ENCODE measurements around the gene MSANTD7.
"Not testable (repeated sequence)": the region's sequence is repeated elsewhere in the genome, so short reads cannot be mapped to it uniquely, and the experiment has no call there.

Gene MSANTD7

GRCh38 chr10:14837757-14838581, at the start of gene MSANTD7, which contains the start of the genes CDNF and HSPA14:
Gene MSANTD7 (plus strand): TSS chr10:14838306. CDS start chr10:14842285, 3,979 bp downstream.
Gene CDNF (minus strand): TSS chr10:14838037. CDS start chr10:14837946, 91 bp downstream.
Gene HSPA14 (plus strand): TSS chr10:14838306. CDS start chr10:14838403, 97 bp downstream.
- DNase-seq = peak; percentile 80 to 93

DNA sequence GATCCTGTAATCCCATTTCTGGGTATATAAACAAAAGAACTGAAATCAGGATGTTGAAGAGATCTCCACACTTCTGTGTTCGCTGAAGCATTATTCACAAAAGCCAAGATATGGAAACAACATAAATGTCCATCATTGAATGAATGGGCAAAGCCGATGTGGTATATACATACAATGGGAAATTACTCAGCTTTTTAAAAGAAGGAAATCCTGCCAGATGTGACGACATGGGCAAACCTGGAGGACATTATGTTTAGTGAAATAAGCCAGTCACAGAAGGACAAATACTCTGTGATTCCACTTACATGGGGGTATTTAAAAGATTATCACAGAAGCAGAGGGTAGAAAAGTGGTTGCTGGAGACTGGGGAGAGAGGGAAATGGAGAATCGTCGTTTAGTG, 39.5 kb upstream of the MSANTD7 start:
- peak; percentile 2 to 21 for DNase-seq

DNA sequence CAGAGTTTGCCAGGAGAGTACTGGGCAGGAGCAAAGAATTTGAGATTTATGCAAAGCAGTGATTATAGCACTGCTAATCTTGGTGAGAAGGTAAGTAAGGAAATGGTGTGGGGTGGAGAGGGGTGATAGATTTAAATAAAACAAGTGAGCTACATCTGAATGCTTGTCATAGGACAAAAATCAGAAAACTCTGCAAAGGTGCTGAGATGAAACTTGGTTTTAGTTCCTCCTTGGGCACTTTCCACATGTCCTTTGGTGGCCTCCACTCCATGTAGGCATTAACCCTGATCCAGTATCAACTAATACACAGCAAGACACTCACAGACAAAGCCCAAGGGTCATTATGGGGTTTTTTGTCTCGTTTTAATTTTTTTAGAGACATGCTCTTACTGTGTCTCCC, 37.7 kb upstream of the MSANTD7 start:
- no peak for DNase-seq

DNA sequence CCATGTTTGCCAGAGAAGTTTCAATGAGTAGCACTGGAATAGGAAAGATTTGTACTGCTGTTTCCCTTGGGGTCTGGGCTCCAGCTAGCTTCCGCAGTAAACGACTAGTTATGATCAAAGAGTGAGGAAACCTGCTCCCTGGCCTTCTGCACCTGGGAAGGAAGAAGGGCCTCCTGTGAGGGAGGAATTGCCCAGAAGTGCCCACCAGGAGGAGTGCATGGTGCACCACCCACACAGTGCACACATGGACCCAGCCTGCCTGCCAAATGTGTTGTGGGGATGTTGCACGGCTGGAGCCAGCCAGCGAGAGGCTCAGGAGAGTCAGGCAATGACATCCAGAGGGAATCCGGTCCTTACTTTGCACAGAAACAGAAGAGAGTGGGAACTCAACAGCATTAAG, 36.4 kb upstream of the MSANTD7 start:
- DNase-seq = no peak

GRCh38 chr10:14803827-14804226, 34.3 kb upstream of the MSANTD7 start:
- no peak for DNase-seq

DNA sequence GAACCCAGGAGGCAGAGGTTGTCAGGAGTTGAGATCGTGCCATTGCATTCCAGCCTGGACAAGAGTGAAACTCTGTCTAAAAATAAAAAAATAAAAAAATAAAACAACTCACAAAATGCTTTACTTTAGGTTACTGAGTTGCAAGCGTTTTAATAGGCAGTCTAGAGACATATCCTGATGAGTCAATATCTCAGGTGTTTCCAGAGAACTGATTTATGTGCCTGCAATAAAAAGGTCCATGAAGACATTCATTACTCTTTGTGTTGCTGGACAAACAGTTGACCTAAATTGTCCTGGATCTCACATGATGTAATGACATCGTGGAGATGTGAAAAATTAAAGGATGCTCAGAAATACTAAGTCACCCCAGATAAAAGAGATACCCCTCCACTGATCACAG, 31.8 kb upstream of the MSANTD7 start:
- no peak for DNase-seq

DNA sequence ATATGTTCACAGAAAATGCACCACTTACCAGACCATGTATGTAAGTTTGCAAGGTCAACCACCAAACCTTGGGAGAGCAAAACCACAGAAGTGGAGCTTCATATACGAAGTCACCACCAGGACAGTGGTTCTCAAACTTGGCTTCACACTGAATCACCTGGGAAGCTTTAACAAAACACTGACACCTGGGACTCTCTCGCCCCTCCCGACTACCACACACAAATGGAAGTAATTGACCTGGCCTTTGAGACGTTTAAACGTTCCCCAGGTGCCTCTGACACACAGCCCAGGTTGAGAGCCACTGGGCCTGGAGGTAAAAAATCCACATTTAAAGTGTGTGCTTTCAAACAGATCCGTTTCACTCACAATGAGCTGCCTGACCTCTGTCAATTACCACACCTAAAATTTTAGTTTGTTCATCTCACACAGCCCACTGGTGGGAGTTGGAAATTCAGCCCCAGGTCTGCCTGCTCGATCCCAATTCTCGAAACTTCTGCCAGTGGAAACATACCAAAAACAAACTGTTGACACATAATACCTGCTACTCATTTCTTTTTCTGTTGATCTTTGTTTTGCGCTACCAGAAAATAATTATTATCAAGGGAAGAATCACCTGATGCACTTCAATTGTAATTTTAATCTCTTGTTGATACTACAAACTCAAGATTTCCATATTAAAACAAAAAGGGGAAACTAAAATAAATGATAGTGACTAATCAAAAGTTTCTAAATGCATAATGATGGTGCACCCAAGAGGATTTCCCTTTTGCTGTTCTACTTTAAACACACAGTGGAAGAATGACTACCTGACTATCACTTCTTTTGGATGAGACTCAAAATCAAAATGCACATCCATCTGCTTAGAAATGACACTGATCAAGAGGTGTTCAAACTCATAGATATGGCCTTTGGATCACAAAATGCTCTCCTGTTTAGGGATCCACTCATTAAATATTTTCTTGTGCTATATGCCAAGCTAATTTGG, 26.8 kb upstream of the MSANTD7 start:
- no peak for DNase-seq

DNA sequence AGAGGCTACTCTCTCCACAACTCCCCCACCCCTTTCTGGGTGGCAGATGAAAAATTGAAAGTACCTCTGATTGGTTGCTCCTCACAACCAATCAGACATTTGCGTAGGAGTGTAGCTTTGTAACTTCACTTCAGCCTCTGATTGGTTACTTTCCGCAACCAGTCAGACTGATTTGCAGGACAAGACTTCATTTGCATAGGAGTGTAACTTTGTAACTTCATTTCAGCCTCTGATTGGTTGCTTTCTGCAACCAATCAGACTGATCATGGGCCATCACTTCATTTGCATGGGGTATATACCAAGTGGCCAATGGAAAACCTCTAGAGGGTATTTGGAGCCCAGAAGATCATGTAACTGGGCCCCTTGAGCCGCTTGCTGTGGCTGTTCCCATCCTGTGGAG, 25.8 kb upstream of the MSANTD7 start:
- DNase-seq = no peak

GRCh38 chr10:14815681-14816080, 22.4 kb upstream of the MSANTD7 start:
- DNase-seq = no peak

DNA sequence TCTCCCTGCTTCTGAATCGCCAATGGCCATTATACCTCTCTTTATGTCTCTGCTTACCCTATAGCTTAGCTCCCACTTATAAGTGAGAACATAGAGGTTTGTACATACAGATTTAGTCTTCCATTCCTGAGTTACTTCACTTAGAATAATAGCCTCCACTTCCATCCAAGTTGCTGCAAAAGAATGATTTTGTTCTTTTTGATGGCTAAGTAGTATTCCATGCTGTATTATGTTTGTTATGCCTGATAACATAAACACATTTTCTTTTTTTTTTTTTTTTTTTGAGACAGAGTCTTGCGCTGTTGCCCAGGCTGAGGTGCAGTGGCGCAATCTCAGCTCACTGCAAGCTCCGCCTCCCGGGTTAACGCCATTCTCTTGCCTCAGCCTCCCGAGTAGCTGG, 21.4 kb upstream of the MSANTD7 start:
- DNase-seq = not testable (repeated sequence)

GRCh38 chr10:14820010-14820774, 17.9 kb upstream of the MSANTD7 start:
- no peak for DNase-seq

- DNase-seq = no peak
These were observed 17.3 kb upstream of the MSANTD7 start for GRCh38 chr10:14820775-14821154.

GRCh38 chr10:14821635-14822375, 16.3 kb upstream of the MSANTD7 start:
- no peak for DNase-seq

DNA sequence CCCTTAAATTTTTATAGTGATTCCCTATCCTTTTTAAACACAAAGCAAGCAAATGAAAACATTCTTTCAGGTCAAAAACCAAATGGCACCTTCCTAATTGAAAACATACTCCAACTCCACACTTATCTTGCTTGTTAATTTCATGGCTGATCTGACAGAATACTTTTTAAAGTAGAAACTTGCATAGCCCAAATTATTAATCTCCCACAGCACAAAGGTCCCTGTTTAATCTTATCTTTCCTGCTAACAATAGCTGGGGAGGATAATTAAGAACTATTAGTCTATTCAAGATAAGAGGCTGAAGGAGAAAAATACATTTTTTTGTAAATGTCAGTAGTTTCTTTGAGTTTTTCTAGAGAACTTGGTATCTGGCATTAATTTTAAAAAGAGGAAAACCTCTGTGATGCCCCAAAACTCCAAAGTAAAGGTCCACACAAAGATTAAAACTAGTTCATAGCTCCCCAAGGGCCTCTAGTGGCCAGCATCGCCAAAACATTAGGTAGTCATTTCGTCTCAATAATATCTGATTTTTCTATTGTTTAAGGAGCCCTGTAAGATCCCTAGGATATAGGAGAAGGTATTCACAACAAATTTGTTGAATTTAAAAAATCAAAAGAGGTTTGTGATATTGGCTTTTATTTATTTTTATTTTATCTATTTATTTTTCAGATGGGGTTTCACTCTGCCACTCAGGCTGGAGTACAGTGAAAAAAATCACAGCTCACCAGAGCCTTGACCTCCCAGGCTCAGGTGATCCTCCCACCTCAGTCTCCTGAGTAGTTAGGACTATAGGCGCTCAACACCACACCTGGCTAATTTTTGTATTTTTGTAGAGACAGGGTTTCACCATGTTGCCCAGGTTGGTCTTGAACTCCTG, 15.0 kb upstream of the MSANTD7 start:
- DNase-seq = peak in 1 of 2 experiments; percentile 1

DNA sequence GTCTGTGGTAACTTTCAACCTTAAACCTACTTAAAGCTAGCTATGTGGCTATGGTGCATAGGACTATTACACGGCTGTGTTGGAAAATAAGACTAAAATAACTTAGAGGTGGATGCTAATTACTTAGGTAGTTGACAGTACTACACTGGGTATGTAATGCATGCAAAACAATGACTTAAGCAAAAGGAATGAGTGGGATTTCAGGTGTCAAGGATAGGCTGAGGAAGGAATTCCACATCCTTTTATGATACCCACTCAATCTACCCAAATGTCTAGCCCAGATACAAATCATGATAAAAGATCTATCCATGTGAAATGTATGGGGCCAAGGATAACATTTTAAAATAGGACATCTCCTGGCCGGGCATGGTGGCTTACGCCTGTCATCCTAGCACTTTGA, 14.1 kb upstream of the MSANTD7 start:
- DNase-seq = no peak

DNA sequence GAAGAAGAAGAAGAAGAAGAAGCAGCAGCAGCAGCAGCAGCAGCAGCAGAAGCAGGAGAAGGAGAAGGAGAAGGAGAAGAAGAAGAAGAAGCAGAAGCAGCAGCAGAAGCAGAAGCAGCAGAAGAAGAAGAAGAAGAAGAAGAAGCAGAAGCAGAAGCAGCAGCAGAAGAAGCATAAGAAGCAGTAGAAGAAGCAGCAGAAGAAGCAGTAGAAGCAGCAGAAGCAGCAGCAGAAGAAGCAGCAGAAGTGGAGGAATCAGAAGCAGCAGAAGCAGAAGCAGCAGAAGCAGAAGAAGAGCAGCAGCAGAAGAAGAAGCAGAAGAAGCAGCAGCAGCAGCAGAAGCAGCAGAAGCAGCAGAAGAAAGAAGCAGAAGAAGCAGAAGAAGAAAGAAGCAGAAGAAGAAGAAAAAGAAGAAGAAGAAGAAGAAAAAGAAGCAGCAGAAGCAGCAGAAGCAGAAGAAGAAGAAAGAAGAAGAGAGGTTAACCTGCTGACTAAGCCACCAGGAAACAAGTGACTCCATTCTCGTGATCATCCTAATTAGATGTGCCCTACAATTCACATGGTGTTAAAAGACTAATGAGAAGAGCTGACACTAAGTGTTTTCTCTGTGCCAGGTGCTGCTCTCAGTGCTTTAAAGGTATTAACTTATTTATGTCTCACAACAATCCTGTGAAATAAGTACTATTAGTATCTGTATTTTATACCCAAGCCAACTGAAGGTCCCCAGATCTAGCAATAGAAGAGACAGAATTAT, 11.9 kb upstream of the MSANTD7 start:
- no peak for DNase-seq

- no peak for DNase-seq
These were observed 5.0 kb upstream of the MSANTD7 start for GRCh38 chr10:14833106-14833505.

DNA sequence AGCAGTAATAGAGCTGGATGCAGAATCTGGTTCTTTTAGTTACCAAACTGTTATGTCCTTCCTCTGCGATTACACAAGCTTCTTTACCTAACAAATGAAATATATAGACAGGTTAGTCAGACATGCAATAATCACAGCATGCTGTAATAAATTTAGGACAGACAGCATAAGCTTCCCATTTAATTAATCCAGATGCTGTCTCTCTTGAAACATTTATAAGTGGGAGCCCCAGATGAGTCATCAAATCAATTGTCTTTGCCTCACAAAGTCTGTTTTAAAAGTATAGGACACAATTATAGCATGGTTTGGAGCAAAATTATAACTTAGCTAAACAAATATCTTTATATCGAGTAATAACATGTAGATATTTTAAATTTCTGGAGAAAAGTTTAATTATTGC, 1.9 kb upstream of the MSANTD7 start:
- DNase-seq = peak in 1 of 2 experiments; percentile 17

DNA sequence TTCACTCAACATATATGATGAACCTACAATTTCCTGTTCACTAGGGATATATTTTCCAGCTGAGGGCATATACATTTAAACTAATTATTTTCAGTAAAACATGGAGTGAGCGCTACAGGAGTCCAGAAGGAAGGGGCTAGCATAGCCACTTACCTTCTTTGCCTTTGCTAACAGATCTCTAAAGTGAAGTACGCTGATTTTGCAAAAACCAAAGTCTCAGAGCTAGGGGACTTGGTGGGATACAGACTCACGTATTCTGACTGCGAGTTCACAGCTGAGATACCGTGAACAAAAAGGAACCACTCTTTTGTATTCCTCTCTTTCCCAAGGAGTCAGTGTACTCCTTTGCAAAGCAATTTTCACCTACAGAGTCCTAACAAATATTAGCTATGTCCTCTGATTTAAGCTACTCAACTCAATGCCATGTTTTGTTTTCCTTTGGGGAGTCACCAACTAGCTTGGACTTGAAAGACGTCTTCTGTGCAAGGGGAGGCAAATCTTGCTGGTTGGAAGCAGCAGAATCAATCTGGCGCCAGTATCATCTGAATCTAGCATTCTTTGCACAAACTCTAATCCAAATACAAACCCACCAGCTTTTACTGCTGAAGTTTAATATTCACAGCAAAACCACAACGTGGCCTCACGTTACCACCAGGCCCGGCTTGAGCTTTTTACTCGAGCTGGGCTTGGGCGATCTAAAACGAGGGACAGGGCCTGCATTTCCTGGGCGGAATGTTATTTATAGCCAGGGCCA, 926 bp upstream of the MSANTD7 start:
- DNase-seq = peak in 1 of 2 experiments; percentile 29
